ENCODE results near the gene SPATS2.
"Not testable (repeated sequence)": the region's sequence is repeated elsewhere in the genome, so short reads cannot be mapped to it uniquely, and the experiment has no call there.

Gene SPATS2

GRCh38 chr12:49478949-49479664, 111.8 kb downstream of the SPATS2 start:
- DNase-seq, result no peak

DNA sequence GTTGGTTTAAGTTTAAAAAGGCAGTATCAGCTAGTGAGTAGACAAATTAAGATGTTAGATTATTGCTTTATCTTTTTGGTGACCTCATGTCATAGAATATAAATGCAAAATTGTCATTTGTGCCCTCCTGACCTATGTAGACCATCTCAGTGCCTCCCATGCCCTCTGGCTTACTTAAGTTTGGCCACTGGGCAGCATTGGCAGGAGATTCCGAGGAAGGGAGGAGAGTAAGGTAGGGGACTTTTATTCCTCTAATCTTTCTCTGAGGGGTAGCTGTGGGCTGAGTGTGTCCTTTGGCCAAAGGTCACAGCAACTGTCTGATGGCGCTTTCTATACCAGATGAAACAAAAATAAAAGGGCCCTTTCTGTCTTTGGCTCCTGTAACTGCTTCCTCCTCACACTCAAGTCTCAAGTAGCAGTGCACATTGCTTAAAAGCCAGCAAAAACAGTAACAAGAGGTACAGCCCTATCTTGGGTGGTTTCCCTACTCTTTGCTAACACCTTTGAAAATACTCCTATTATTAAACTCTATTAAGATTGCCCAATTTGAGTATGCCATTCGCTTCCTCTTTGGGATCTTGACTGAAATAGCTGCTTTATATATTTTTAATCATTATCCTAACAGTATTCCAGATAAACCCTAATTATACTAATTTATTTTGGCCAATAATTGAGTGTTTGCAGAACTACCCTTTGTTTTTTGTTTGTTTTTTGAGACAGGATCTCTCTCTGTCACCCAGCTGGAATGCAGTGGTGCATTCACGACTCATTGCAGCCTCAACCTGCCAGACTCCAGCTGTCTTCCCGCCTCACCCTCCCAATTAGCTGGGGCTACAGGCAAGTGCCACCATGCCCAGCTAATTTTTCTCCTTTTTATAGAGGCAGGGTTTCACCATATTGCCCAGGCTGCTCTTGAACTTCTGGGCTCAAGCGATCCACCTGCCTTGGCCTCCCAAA, 115.1 kb downstream of the SPATS2 start:
- no peak for DNase-seq

DNA sequence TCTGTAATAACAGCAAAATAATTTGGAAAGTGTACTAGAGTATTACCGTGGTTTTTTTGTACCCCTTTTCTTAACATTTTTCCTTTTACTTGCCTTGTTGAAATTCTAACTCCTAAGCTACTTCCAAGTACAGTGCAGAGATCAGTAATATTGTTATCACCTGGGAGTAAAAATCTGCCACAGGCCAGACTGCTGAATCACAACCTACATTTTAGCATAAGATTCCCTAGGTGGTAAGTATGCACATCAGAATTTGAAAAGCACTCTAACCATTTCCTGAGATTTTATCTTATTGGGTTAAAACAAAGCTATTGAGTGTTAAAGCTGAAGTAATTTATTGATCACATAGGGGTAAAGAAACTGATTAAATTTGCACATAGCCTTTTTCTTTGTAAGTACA, 116.4 kb downstream of the SPATS2 start:
- DNase-seq, result no peak

- DNase-seq, result no peak
Measured at GRCh38 chr12:49487605-49488004, 120.3 kb downstream of the SPATS2 start.

DNA sequence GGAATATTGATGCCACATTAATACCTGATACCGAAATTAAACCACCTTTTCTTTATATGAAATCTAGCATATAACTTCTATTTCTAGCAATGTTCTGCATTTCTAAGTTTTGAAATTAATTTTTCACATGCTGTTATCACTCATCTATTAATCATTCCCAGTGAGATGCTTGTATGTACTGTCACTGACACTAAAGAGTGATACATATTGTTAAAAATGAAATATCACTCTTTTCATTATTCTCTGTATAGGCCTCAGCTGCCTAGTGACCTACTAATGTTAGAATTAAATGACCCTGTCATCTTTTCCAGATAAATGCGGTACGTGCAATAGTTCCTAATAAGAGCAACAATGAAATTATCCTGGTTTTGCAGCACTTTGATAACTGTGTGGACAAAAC, 121.9 kb downstream of the SPATS2 start:
- DNase-seq, result no peak

DNA sequence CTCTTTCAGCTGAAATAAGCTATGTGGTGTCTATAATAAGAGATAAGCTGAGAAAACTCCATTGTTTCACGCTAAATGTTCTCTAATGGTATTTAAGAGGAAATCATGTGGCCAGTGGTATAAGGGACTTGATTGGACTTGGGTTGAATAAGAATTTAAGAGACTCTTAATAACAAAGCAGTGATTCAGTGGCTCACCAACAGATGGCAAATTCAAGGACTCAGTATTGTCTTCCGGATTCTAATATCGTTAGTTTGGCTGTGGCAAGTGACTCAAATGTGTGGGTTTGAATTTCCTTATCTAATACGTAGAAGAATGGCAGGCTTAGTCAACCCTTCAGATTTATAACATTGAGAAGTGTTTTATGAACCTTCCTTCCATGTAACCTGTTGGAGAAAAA, 122.5 kb downstream of the SPATS2 start:
- no peak for DNase-seq

- DNase-seq, result no peak
Measured at GRCh38 chr12:49491823-49492222, 124.6 kb downstream of the SPATS2 start.

DNA sequence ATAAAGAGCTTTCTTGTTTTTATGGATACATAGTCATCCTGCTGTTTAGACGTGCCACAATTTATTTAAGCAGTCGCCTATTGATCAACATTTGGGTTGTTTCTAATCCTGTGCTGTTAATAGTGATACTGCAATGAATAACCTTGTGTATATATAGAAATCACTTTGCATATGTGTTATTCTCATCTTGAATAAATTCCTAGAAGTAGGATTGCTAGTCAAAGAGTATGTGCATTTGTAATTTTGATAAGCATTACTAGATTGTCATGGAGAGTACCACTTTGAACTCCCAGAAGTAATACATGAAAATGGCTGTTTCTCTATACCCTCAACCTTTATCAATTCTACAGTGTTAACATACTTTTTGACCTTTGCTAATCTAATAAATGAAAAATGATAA, 126.6 kb downstream of the SPATS2 start:
- no peak for DNase-seq

DNA sequence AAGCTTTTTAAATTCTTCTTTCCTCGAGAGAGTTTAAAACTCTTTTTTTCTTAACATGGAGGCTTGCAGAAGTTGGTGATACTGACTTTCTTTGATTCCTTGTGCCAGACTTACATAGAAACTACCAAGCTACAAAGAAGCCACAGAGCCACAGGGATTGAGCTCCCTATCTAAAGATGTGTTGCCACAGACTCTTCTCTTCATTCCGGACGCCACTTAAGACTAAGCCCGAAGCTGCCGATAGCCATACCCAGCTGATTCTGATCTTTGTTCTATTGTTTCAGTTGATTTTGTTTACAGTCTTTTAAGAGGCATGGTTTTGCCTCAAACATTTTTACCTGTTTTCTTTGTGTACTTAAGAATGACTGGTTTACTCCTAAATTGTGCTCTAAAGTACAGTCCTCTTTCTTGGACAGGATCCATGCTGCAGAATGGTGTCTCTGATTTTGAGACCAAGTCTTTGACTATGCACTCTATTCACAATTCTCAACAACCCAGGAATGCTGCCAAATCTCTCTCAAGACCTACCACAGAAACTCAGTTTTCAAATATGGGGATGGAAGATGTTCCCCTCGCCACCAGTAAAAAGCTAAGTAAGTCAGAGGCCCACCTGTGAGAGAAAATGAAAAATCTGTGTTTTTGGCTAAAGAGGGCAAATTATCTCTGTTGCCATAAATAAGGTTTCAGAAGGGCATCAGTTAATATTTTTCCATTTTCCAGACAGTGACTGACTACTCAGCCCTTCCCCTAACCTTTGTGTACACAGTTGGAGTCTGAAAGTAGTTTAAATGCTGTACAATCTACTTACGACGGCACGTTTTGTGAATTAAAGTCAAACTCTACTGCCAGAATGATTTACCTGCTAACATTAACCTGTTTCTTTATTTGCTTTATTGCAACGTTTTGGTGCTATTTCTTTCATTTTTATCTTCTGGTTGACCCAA, 129.4 kb downstream of the SPATS2 start:
- DNase-seq, result no peak

DNA sequence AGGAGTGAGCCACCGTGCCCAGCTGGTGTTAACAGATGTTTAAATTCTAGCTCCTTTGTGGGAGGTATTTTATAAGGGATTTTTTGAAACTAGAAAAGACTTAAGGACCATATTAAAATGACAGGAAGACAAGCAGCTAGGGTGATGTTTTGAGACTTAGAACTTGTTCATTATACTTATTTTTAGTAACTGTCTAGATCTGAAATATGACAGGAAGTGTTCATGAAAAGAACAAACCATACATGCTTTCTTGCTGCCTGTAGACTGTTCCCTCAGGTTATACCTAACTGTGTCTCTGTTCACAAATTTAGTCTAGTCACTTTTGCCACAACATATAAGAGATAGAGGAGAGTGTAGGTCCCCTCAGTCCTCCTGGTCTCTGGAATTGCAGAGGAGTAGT, 134.6 kb downstream of the SPATS2 start:
- DNase-seq, result no peak

GRCh38 chr12:49502590-49502989, 135.3 kb downstream of the SPATS2 start:
- no peak for DNase-seq

DNA sequence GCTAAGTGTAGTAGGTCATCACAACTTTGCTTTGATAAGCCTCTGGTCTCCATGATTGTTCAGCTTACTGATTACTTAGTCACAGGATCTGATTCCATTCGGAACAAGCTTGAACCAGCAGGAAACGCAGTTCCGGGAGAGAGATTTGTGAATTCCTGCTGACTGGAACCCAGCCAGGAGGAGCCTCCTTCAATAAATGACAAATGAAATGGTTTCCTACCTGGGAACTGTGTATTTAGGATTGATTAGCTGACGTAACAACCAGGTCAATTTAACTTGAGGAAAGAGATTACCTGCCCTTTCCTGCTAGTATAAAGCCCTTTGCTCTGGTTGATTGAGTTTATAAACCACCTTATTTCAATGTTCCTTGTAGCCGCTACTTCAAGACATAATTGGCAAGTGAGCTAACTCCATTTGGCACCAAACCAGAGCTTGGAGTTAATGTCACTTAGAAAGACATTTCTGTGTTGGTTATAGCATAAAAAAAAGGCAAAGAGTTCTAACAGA, 136.5 kb downstream of the SPATS2 start:
- no peak for DNase-seq

DNA sequence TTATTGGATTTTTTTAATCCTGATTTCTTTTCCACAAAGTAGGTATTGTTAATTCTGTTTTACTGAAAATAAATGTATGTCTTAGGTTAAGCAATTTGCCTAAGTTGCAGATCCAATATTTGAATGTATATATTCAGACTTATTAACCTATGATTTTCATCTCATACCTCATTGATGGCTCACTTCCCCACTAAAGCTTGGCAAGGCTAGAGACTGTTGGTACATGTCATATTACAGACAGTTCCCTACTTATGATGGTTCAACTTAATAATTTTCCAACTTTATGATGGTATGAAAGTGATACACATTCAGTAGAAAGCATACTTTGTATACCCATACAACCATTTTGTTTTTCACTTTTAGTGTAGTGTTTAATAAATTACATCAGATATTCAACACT, 138.4 kb downstream of the SPATS2 start:
- DNase-seq, result no peak

DNA sequence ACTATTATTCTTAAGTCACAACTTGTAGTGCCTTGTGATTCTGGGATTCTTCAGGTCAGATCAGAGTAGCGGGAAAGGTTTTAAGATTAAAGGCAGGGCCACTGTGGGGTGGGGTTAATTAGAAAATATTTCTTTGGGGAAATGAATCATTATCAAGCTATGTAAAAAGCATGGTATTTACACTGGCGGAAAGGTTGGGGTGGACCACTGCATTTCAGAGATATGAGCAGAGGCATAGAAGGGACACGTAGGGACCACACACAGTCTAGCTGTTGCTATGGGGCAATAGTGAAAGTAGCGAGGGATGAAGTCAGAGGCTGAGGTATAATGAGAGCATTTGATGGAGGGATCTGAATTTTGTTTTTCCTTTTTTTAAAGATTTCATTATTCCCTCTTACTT, 139.9 kb downstream of the SPATS2 start:
- no peak for DNase-seq

DNA sequence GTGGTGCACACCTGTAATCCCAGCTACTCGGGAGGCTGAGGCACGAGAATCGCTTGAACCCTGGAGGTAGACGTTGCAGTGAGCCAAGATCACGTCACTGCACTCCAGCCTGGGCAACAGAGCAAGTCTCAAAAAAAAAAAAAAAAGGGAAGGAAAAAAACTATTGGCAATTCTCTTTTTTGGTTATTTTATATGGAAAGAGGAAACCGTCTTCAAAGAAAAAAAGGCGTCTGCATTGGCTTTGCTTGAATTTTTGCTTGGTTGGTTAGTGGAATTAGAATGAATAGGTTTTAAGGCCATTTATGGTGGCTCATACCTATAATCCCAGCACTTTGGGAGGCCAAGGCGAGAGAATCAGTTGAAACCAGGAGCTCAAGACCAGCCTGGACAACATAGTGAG, 142.4 kb downstream of the SPATS2 start:
- not testable (repeated sequence) for DNase-seq

DNA sequence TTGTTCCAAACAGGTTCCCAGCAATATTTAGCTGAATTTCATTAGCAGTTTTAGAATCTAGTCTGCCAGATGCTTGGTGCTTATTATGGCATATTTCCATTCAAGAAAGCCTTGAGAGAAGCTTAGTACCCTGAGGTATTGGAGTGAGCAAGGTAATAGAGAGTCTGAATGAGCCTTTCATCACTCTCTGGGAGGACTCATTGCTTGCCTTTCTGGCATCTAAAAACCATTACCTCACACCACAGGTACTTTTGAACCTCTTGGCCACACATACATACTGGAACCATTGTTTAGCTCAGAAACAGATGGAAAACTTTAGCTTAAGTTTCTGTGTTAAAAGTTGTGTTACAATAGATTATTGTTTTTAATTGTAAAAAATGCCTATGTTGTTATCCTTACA, 144.1 kb downstream of the SPATS2 start:
- DNase-seq, result no peak

DNA sequence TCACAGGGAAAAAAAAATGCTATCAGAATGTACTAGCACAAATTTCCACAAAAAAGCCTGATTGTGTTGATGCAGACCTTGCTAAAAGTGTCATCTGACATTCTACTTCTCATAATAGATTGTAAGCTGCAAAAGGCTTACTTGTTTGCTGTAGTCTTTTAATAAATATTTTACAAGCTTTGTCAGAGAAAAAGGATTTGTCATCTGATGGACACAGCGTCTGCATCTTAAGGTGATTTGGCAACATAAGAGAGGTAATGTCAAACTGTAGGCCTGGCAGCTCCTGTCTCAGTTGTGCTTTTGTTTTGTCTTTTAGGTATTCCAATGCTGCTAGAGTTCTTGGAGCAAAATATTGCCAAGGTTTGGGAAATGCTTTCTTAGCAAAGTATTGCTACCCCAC, 145.3 kb downstream of the SPATS2 start:
- DNase-seq, result no peak

- no peak for DNase-seq
Measured at GRCh38 chr12:49515266-49515665, 148.0 kb downstream of the SPATS2 start.

DNA sequence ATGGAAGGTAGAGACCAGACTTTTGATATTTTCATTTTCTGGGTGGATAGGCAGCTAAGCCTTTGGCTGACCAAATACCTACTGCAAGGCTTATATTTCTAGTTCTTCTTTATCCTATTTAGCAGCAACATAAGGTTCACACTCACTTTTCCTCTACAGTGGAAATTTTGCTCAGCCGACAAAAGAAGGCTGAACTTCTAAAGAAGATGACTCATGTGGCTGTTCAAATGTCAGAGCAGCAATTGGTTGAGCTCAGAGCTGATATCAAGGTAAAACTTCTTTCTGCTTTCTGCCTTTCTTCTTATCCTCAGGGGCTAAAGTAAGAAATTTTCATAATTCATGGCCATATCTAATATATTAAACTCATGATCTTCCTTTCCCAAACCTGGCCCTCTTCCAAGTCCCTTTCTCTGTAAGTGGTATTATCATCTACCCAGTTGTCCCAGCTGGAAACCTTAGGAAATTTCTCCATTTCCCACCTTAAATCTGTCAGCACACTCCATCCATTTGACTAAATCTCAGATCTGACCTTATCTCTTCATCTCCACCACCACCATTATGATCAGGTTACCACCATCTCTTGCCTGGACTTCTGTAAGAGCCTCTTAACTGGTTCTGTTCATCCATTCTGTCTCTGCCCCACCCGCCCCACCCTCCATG, 151.8 kb downstream of the SPATS2 start:
- DNase-seq, result no peak

- DNase-seq, result no peak
Measured at GRCh38 chr12:49519574-49519936, 152.3 kb downstream of the SPATS2 start.

GRCh38 chr12:49521389-49521788, 154.1 kb downstream of the SPATS2 start:
- no peak for DNase-seq

DNA sequence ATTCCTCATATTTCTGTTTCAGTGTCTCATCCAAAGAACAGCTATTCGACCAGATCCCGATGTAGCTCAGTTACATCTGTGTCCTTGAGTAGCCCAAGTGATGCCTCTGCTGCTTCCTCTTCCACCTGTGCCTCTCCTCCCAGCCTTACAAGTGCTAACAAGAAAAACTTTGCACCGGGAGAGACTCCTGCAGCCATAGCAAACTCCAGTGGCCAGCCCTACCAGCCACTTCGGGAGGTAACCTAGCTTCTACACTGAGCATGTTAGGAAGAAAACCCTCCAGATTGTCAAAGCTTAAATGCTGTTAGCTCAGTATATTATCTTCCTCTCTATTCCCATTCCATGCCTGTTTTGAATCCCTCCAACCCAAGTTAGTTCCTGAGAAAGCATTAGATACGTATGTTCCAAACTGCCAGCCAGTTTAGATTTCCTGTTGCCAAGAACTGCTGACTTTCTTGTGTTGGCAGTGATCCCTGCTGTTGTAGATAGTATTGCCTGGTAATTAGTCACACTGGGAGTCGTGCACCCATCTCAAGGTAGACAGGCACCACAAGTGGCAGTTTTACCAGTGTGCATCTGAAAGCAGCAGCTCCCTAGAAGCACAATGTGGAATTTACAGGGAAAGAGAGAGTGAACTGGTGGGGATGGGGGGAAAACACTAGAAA, 157.5 kb downstream of the SPATS2 start:
- no peak for DNase-seq

All from stimulated activated naive CD4-positive, alpha-beta T cell treated with Interleukin-2 at 50 U/mL for 16 hours (primary cell).